HT1080 (cell line): ENCODE measurements around the gene LRRC37A3. TPM values are rescaled to one million over a fixed set of nuclear protein-coding genes. Genes with fewer than 3 reads are reported as not detected.
"Not testable (repeated sequence)": the region's sequence is repeated elsewhere in the genome, so short reads cannot be mapped to it uniquely, and the experiment has no call there.

ENCODE experiments used
- DNase-seq: peaks from one replicate; pipeline ENCODE4 v3.0.0-alpha.2; 2015; ENCODE audit warnings: low read depth
- small RNA-seq: library from RNA; depleted of rRNA; stranded (forward); fragments of <200 nt; gene quantifications from one replicate; pipeline ENCODE3, GENCODE V24; 2014
- total RNA-seq: library from RNA; depleted of rRNA; stranded (reverse); fragments of >200 nt; shearing (Covaris generic); gene quantifications from 2 replicates; pipeline ENCODE4 v1.2.3, GENCODE V29; 2014; rRNA removed

LRRC37A3 gene
- total RNA-seq, 1 experiment from 2014 or later = 2.0 TPM

DNA sequence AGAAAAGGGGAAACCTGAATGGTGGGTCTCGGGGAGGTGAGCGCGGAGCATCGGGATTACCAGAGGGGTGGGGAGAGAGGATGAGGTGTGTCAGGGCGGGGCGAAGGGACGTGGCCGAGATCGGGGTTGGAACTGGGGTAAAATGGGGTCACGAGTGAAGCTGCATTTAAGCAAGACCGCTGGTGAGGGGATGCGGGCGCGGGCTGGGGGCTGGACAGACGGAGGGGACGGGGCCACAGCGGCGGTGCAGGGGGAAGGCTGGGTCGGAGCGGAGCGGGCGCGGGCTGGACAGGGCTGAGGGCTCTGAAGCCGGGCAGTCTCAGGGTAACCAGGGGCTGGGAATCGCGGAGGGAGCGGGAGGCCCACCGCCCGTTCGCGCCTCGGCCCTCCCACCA is 82.7 kb downstream of the LRRC37A3 start:
- not testable (repeated sequence) for DNase-seq

DNA sequence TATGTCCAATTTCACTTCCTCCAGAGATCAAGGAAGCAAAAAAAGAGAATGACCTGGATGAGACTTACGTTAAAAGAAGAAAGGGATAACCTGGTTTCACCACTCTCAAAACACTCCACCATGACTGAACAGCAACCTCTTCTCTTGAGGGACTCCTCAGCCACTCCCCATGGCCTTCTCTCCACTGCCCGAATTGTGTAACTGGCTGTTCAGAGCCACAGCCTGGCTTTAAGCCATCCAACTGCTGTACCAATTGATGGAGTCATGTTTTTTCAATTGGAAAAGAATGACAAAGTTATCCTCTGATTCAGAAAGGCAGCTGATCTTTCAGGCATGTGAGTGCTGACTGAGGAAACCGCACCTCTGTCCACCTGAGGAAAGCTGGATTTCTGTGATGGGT is 85.2 kb downstream of the LRRC37A3 start:
- DNase-seq = peak; percentile 49

DNA sequence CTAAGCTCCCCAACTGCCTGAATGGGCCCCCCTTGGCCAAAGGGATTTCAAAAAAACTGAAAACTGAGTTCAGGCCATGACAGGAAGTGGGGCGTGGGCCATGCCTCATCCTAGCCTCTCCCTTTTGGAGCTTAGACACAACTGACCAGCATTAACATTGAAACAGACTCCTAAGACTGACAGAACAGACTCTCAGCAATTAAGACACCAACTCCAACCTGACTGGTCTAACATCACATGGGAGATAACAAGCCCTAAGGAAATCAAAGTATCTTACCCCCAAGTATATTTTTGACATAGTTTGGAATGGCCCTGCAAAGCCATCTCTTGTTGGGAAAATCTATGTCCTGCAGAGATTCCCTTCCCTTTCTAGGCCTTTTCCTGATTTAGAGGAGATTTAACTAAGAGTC is 88.6 kb downstream of the LRRC37A3 start:
- DNase-seq = not testable (repeated sequence)

DNA sequence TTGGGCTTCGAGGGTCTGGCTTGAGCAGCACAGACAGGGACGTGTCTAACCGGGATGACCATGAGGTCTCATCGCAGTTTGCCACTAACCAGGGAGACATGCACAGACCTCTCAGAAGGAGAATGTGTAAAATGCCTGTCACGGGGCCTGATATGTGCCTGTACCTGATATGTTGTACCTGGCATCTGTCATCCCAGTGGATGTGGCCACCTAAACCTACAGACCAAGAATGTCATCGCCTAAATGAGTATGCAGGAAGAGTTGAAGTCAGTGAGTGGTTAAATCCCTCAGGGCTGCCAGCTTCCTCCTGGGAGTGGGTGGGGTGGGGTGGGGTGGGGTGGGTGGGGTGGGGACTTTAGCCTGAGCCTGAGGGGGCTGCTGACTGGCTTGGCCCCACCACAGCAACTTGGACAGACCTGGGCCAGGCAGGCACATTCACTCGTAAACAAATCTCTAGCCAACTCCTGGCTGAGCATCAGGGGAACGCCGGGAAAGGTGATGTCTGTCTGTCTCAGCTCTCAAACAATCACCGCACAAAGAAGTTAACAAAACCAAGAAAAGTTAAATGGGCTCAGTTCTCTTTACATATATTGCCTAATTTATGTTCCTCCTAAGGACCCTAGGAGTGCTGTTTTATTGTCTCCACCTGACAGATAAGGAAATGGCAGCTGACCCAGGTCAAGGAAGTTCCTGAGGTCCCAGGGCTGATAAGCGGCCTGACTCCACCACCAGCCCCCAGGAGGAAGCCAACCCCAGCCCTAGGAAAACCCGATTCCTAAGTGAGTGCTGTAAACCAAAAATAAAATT is 89.3 kb downstream of the LRRC37A3 start:
- not testable (repeated sequence) for DNase-seq

DNA sequence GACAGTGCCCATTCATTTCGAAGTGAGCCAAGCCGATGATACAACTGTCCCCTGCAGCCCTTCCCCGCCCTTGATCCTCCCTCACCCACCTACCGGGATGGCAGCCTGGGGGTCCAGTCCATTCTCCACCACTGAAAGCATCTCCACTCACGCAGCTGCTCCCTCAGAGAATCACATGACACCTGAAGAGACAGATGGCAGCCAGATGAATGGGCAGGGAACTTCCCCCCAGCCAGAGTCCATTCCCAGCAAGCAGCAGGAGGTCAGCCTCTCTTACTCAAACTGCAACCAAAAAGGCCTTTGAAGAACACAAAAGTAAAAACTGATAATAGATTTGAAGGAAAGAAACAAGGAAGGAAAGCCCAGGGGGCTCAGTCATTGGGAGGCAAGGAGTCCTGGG is 90.2 kb downstream of the LRRC37A3 start:
- not testable (repeated sequence) for DNase-seq

DNA sequence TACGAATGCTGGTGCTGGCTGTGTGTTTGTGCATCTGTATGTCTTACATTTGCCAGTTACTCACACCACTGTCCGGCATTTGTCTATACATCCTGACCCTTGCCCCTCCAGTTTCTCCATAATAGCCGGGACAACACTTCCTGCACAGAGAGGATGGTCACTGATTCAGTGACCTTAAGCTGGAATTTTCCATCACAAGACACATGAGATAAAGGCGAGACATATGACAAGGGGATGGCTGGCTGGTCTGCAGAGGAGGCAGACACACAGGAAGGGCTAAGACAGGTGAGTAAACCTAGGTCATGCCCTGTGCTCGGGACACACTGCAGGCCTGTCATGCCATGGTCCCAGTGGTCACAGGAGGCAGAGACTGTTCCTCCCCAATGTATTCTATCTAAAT is 100.4 kb downstream of the LRRC37A3 start:
- DNase-seq = not testable (repeated sequence)

DNA sequence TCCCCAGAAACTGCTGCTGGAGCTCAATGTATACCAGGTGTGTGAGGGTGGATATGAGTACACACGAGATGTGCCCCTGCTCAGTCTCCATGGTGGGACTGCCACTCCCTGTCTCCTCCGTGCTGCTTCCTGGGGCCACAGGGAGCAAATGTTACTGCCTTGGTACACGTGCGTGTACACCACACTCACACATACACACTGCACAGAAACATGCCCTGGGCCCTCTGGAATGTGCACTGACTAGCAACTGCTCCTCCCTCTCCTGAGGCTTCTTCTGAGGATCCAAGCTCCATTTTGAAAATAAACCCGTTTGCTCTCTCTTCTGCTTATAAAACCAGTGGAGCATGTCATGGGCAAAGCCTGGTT is 103.5 kb downstream of the LRRC37A3 start:
- DNase-seq = not testable (repeated sequence)

DNA sequence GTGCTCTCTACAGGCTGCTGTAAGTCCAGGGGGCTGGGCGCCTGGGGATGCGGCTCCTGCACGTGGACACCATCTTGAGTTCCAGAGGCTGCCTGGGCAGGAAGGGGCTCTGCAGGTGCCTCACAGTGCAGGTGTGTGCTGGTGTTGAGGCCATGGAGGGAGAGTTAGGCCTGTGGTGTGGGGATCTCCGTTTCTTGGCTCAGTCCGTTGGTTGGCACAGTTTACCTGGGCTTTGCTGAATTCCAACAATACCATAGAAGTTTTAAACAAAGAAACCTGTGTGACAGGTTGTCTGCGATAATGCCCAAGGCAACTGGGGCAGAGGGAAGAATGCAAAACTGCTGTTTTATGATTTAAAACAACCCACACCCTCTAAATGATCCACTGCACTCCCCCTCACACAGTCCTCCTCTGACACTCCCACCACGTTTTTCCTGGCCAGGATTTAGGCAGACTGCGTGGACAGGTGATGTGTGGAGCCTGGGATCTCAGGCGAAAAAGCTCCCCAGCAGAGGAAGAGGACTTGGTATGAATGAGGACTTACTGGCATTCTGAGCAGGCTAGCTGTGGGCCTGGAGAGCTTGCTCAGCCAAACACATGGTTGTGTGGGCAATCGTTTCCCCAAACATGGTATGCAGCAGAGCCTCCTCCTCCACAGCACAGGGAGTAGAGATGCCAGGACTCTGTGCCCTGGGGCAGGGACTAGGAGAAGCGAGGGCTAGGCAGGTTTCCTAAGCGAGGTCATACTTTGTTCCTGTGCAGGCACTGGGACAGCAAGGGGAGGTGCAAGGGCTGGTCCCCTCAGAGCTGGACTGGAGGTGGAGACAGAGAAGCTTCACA is 104.1 kb downstream of the LRRC37A3 start:
- DNase-seq = not testable (repeated sequence)

DNA sequence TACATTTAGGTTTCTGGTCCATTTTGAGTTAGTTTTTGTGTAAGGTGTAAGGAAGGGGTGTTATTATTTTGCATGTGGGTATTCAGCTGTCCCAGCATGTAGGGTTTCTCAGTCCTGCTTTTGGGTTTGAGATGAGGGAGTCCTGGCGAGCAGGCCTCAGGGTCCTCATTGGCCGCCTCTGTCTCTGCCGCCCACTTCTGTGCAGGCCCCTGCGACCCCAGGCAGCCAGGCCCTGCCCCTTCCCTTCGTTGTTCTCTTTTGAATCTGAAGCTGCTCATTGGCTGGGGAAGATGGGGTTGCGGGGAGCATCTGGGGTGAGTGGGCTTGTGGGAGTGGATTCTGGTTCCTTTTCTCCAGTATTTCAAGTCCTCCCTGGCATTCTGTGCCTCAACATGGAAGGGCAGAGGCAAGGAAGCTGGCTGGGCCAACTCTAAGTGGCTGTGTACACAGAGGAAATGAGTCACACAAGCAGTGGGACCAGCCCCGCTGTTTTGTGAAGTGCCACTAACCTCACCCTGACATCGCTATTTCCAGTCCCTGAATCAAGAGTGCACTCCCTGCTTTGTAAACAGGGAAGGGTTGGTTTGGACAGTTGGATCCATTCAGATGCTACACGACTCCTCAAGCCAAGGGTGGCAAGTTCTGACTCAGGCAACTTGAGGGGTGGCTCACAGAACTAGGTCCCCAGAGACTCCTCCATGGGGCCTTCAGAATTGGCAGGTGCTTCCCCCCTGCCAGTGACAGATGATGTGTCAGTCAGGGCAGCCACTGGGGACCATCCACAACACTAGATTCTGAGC is 110.9 kb downstream of the LRRC37A3 start:
- DNase-seq = peak; percentile 86

Small RNA genes lying within 50 kb of the gene (small RNA-seq; reads per million reads assigned to genes)
- gene AC037487.3 (not detected), gene AC103810.6 (not detected), gene AC103810.7 (not detected), gene RDM1P4 (not detected), gene RN7SL404P (not detected), gene RNU7-115P (not detected)

Other genes starting within 250 kb of the LRRC37A3 start
- 25.5 and 35.0 TPM in 2 replicates for gene GNA13, start 137.3 kb upstream of the LRRC37A3 start, total RNA-seq
- gene RGS9, start 217.9 kb upstream of the LRRC37A3 start, total RNA-seq = 2.2 and 4.0 TPM in 2 replicates